GM12878 (cell line): ENCODE data around the gene CNDP2. TPM values are rescaled to one million over a fixed set of nuclear protein-coding genes. Genes with fewer than 3 reads are reported as not detected.

Experiments used
- ATAC-seq: fragments of 200-7000 bp; cut with Tn5 transposase; 3 replicates; pipeline ENCODE4 v1.9.1; 2020; ENCODE audit warnings: mild to moderate bottlenecking, moderate library complexity
- BruUV-seq: library from RNA; stranded (reverse); fragments of 400-500 nt; replicated peaks from 2 replicates; lab custom pipeline; 2021; lab: Mats Ljungman, UMichigan
- CTCF ChIA-PET: fragments of 300-600 bp; sonication (Branson Sonifier 250); formaldehyde crosslinking; extraction: SDS; loops from one replicate; lab custom pipeline; 2021; ENCODE audit warnings: inconsistent platforms; lab: Yijun Ruan, JAX
- POLR2A ChIA-PET: fragments of 350-600 bp; formaldehyde crosslinking; extraction: SDS; loops from one replicate; lab custom pipeline; 2021; ENCODE audit warnings: inconsistent platforms; lab: Charles Lee
- RAD21 ChIA-PET: fragments of 300-600 bp; sonication (Branson Sonifier 250); formaldehyde crosslinking; loops from one replicate; lab custom pipeline; 2023; ENCODE audit warnings: antibody characterized with exemption; ENCODE audit not compliant: unreplicated experiment; lab: Charles Lee
- SMC1A ChIA-PET: fragments of 300-600 bp; sonication (Branson Sonifier 250); formaldehyde crosslinking; loops from one replicate; lab custom pipeline; 2023; ENCODE audit not compliant: unreplicated experiment, uncharacterized antibody; lab: Charles Lee
- DNase-seq: peaks from one replicate; pipeline ENCODE4 v3.0.0-alpha.2; 2011; ENCODE audit warnings: low read depth, low spot score
- FAIRE-seq: peaks from 3 replicates; lab custom pipeline; 2011; peaks lifted over from hg19 to GRCh38; lab: Jason Lieb, UNC
- H2AFZ ChIP-seq: 2 replicates; pipeline ENCODE4 v1.6.0; 2011; ENCODE audit warnings: low read depth, low read length, control low read depth; ENCODE audit not compliant: control insufficient read depth
- H3K27ac ChIP-seq: 2 replicates; pipeline ENCODE4 v1.5.1; 2011; ENCODE audit warnings: control low read depth; ENCODE audit not compliant: control insufficient read depth, insufficient read depth
- H3K27me3 ChIP-seq, 2 experiments: replicated peaks in 1 of 2; 2 replicates each; pipeline versions ENCODE4 v1.6.0 to v1.6.1; 2011; ENCODE audit warnings: low read length in 1 of 2; ENCODE audit not compliant: control insufficient read depth in 2 of 2, insufficient read depth in 2 of 2
- H3K36me3 ChIP-seq, 2 experiments: 2 replicates each; pipeline ENCODE4 v1.5.1; 2011; ENCODE audit warnings: low read length in 1 of 2; ENCODE audit not compliant: control insufficient read depth in 2 of 2, insufficient read depth in 2 of 2
- H3K4me1 ChIP-seq: 2 replicates; pipeline ENCODE4 v1.6.1; 2011; ENCODE audit warnings: mild to moderate bottlenecking, low read length, moderate library complexity, mixed read lengths; ENCODE audit not compliant: control insufficient read depth, insufficient read depth
- H3K4me2 ChIP-seq: 2 replicates; pipeline ENCODE4 v1.6.0; 2011; ENCODE audit warnings: control low read depth; ENCODE audit not compliant: control insufficient read depth, insufficient read depth
- H3K4me3 ChIP-seq: fragments of 200-600 bp; sonication (generic); 2 replicates; pipeline ENCODE4 v1.5.1; 2016
- H3K79me2 ChIP-seq: 2 replicates; pipeline ENCODE4 v1.6.0; 2011; ENCODE audit warnings: low read length; ENCODE audit not compliant: control insufficient read depth, insufficient read depth
- H3K9ac ChIP-seq: 2 replicates; pipeline ENCODE4 v1.8.0; 2011; ENCODE audit warnings: low read length, control low read depth, mixed read lengths; ENCODE audit not compliant: control insufficient read depth, insufficient read depth
- H3K9me3 ChIP-seq: replicated peaks from 3 replicates; pipeline ENCODE4 v1.5.1; 2011; ENCODE audit warnings: mild to moderate bottlenecking, low read length; ENCODE audit not compliant: control insufficient read depth, insufficient read depth
- H4K20me1 ChIP-seq: 2 replicates; pipeline ENCODE4 v1.6.0; 2011; ENCODE audit not compliant: control insufficient read depth, insufficient read depth
- CBFB ChIP-seq: IDR thresholded peaks from 2 replicates; pipeline ENCODE4 v1.6.1; 2016; ENCODE audit warnings: antibody characterized with exemption, low read depth
- CHD4 ChIP-seq: fragments of 200-600 bp; sonication (generic); IDR thresholded peaks from 2 replicates; pipeline ENCODE4 v1.6.1; 2016; ENCODE audit warnings: mild to moderate bottlenecking
- ESRRA ChIP-seq: IDR thresholded peaks from 2 replicates; pipeline ENCODE4 v1.6.1; 2012; ENCODE audit warnings: mild to moderate bottlenecking, low read length, improper control_type of control experiment
- FOS ChIP-seq: IDR thresholded peaks from 3 replicates; pipeline ENCODE4 v1.6.1; 2011; ENCODE audit warnings: borderline replicate concordance; ENCODE audit not compliant: insufficient read length; ENCODE audit errors: extremely low read depth
- HDAC2 ChIP-seq: fragments of 200-600 bp; sonication (generic); IDR thresholded peaks from 2 replicates; pipeline ENCODE4 v1.6.1; 2017
- KLF5 ChIP-seq: fragments of 450-650 bp; IDR thresholded peaks from 2 replicates; pipeline ENCODE4 v1.6.1; 2014; ENCODE audit warnings: mild to moderate bottlenecking; ENCODE audit not compliant: partially characterized antibody
- NFIC ChIP-seq: IDR thresholded peaks from 2 replicates; pipeline ENCODE4 v1.6.1; 2012; ENCODE audit warnings: low read depth, mild to moderate bottlenecking, inconsistent platforms, low read length, moderate library complexity
- RAD21 ChIP-seq: IDR thresholded peaks from 2 replicates; pipeline ENCODE4 v1.6.1; 2011; ENCODE audit warnings: mild to moderate bottlenecking, low read depth, low read length, moderate library complexity; ENCODE audit not compliant: insufficient read depth
- SIX5 ChIP-seq: IDR thresholded peaks from 2 replicates; pipeline ENCODE4 v1.6.1; 2011; ENCODE audit warnings: mild to moderate bottlenecking, low read depth, low read length, moderate library complexity; ENCODE audit not compliant: severe bottlenecking
- SMAD1 ChIP-seq: fragments of 450-650 bp; IDR thresholded peaks from 2 replicates; pipeline ENCODE4 v1.6.1; 2018; ENCODE audit warnings: mild to moderate bottlenecking, low read depth; ENCODE audit not compliant: partially characterized antibody
- SMARCA5 ChIP-seq: fragments of 450-650 bp; IDR thresholded peaks from 2 replicates; pipeline ENCODE4 v1.6.1; 2017; ENCODE audit warnings: mild to moderate bottlenecking
- SREBF2 ChIP-seq: IDR thresholded peaks from 2 replicates; pipeline ENCODE4 v1.6.1; 2012; ENCODE audit warnings: mild to moderate bottlenecking, low read length
- STAT1 ChIP-seq: fragments of 450-650 bp; conservative IDR thresholded peaks from 2 replicates; pipeline ENCODE4 v1.6.1; 2014; ENCODE audit warnings: antibody characterized with exemption, mild to moderate bottlenecking
- TARDBP ChIP-seq: IDR thresholded peaks from 2 replicates; pipeline ENCODE4 v1.6.1; 2016; ENCODE audit warnings: borderline replicate concordance
- TCF7 ChIP-seq: IDR thresholded peaks from 2 replicates; pipeline ENCODE4 v1.6.1; 2014; ENCODE audit warnings: antibody characterized with exemption, borderline replicate concordance
- WRNIP1 ChIP-seq: IDR thresholded peaks from 2 replicates; pipeline ENCODE4 v1.6.1; 2011; ENCODE audit warnings: low read depth, low read length, improper control_type of control experiment, borderline replicate concordance
- ZNF207 ChIP-seq: fragments of 450-650 bp; IDR thresholded peaks from 2 replicates; pipeline ENCODE4 v1.6.1; 2014; ENCODE audit warnings: antibody characterized with exemption, mild to moderate bottlenecking, borderline replicate concordance
- WGBS: methylation state at CpG from one replicate; pipeline ENCODE4 v1.1.6; 2016; ENCODE audit warnings: low lambda C conversion rate; ENCODE audit not compliant: insufficient replicate concordance, insufficient coverage; ENCODE audit errors: missing lambda C conversion rate; 5-methylcytosine and 5-hydroxymethylcytosine counted together
- in situ Hi-C: fragments of 300-500 bp; cut with MboI; formaldehyde crosslinking; loops from 9 replicates; pipeline ENCODE4 v1.14.3; 2018; ENCODE audit warnings: mixed read lengths
- intact Hi-C: fragments of 100-400 bp; cut with micrococcal nuclease; formaldehyde crosslinking; loops from one replicate; pipeline ENCODE4 v1.14.2; 2022; ENCODE audit not compliant: unreplicated experiment
- polyA plus RNA-seq, 11 experiments: library from polyadenylated mRNA; depleted of rRNA in 4 of 11; unstranded in 6 of 11; stranded (reverse) in 5 of 11; fragments of >200 nt; fragmentation: Nextera tagmentation in 4 of 11; fragmentation: Illumina TruSeq in 1 of 11; extraction: Ambion mirVana in 4 of 11; extraction: Trizol in 1 of 11; gene quantifications; 1 replicate in 1 of 11; 2 replicates in 10 of 11; pipeline versions ENCODE4 v1.2.1 to v1.2.3, GENCODE V29; 2011 to 2016; ENCODE audit warnings: inconsistent platforms in 2 of 11, missing spikeins in 2 of 11, low read depth in 1 of 11
- total RNA-seq, 4 experiments: library from RNA; depleted of rRNA in 3 of 4; stranded (reverse); fragments of >200 nt in 3 of 4; fragmentation: Illumina TruSeq in 1 of 4; extraction: Trizol in 1 of 4; gene quantifications; 2 replicates each; pipeline versions ENCODE4 v1.2.1 to v1.2.3, GENCODE V29; 2013 to 2021
- TF ChIP-seq, protein P1 (sequence below): fragments of 150-350 bp; IDR thresholded peaks from 2 replicates; pipeline ENCODE4 v1.6.1; 2016; ENCODE audit warnings: low read depth, low read length
- TF ChIP-seq, protein P2 (sequence below): IDR thresholded peaks from 2 replicates; pipeline ENCODE4 v1.6.1; 2012; ENCODE audit warnings: low read depth, low read length, improper control_type of control experiment

Gene CNDP2
- total and polyA plus RNA-seq, 10 of the 15 experiments (the other 5 are each of a cell fraction or from before 2014, with no cell fraction given) = 63.5 to 213 (median 158) TPM

DNA sequence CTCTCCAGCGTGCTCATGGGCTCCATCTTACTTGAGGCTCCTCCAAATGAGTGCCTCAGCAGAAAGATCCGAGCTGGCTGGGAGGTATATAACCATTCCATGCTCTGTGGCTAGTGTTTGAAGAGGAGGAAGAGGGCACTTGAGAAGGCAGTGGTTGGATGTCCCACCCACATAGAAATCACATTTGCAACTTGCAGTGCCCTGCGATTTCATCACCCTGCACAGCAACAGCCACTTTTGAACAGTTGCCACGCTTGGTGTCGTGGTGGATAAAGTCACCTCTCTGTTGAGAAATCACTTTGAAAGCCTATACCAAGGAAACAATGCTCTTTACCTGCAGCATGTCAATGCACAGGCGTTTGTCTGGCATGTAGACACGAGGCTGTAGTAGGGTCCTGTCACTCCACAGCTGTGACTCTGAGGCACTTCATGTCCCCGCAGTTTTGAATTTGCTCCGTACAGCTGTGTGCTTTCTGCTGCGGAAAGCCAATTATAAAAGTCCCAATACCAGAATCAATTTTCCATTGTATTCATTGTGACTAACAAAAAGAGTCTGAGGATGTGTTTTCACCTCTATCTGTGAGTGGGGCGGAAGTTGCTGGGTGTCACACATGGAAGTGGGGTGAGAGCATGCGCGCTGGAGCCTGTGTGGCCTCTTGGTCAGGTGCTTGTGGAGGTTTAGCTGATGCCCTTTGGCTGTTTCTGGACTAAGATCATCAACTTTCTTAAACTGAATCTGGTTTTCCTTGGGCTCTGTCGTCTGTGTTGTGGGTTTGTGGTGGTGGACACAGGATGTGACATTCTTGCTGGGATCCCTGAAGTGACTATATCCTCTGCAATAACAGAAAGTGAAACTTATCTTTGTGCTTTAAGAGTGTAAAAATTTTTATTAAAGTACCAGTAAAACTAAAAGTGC is 2.8 kb downstream of the CNDP2 start:
- ChIA-PET POLR2A (interaction anchor here (1.1 to 1.3 kb wide), 2 partner anchors 48 to 99 kb away, joined by 3 to 5 read pairs; partner anchors contain the start of gene ZNF407), SMC1A (interaction anchor here (0.6 to 1.2 kb wide), 2 partner anchors 53 to 1951 kb away, joined by 3 to 8 read pairs; no protein-coding TSS in a partner anchor), CTCF (interaction anchor here (1.4 kb wide), 1 partner anchor 53 kb away, joined by 7 read pairs; no protein-coding TSS in a partner anchor), RAD21 (no interaction called here)
- Histone ChIP-seq H3K79me2 (peaks cover 60% of the 10 kb centered on the region), H3K27me3 (no peaks in the 10 kb centered on the region), H3K4me3 (peak overlapping the region; percentile 80), H3K4me2 (peak overlapping the region; percentile 98), H3K4me1 (peaks cover 18% of the 10 kb centered on the region), H3K27ac (peak overlapping the region; percentile 88), H3K9ac (peak overlapping the region; percentile 60), H2AFZ (peak overlapping the region; percentile 83), H3K36me3 (peaks cover 3 to 10% of the 10 kb centered on the region in 2 experiments; a peak in 3 of 4 replicates), H4K20me1 (no peaks in the 10 kb centered on the region), H3K9me3 (no peaks in the 10 kb centered on the region)
- peak; percentile 63 for ATAC-seq
- in situ Hi-C loops (loop anchor here (5.0 kb wide), 3 partner anchors 98 to 302 kb away; partner anchors contain the start of gene ZNF407), intact Hi-C loops (loop anchor here (5.0 to 10.0 kb wide), 4 partner anchors 207 to 1996 kb away; partner anchors contain the start of genes CYB5A, FBXO15, PTGR3 and TIMM21)
- FAIRE-seq = no peak
- WGBS = 3% methylated on average over 14 of the region's 14 CpGs
- peak; percentile 56 for DNase-seq
- BruUV-seq = TSS peak; percentile 81
- TF ChIP-seq SMARCA5 (no peak), SREBF2 (no peak), CHD4 (no peak), SIX5 (no peak), TCF7 (peak; percentile 44; the same call in 1 of the 2 replicates), ESRRA (no peak), SMAD1 (no peak), STAT1 (no peak), ZNF207 (no peak), HDAC2 (no peak), CBFB (0 out of 2 replicates have a peak, but pooled peaks have one; percentile 71), WRNIP1 (no peak), RAD21 (no peak), FOS (no peak), KLF5 (no peak), NFIC (no peak), TARDBP (no peak)
- TF ChIP-seq, protein P1, sequence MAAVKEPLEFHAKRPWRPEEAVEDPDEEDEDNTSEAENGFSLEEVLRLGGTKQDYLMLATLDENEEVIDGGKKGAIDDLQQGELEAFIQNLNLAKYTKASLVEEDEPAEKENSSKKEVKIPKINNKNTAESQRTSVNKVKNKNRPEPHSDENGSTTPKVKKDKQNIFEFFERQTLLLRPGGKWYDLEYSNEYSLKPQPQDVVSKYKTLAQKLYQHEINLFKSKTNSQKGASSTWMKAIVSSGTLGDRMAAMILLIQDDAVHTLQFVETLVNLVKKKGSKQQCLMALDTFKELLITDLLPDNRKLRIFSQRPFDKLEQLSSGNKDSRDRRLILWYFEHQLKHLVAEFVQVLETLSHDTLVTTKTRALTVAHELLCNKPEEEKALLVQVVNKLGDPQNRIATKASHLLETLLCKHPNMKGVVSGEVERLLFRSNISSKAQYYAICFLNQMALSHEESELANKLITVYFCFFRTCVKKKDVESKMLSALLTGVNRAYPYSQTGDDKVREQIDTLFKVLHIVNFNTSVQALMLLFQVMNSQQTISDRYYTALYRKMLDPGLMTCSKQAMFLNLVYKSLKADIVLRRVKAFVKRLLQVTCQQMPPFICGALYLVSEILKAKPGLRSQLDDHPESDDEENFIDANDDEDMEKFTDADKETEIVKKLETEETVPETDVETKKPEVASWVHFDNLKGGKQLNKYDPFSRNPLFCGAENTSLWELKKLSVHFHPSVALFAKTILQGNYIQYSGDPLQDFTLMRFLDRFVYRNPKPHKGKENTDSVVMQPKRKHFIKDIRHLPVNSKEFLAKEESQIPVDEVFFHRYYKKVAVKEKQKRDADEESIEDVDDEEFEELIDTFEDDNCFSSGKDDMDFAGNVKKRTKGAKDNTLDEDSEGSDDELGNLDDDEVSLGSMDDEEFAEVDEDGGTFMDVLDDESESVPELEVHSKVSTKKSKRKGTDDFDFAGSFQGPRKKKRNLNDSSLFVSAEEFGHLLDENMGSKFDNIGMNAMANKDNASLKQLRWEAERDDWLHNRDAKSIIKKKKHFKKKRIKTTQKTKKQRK = no peak
- TF ChIP-seq, protein P2, sequence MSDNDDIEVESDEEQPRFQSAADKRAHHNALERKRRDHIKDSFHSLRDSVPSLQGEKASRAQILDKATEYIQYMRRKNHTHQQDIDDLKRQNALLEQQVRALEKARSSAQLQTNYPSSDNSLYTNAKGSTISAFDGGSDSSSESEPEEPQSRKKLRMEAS = no peak
